HG03460 (cell line): ENCODE data around the gene SPACA7.

ENCODE experiments used
- ATAC-seq: cut with Tn5 transposase; IDR thresholded peaks from one replicate; pipeline ENCODE4 v1.9.1; 2021; ENCODE audit not compliant: unreplicated experiment

The SPACA7 gene

GRCh38 chr13:112462408-112462807 is 86.3 kb downstream of the SPACA7 start:
- ATAC-seq = no peak

GRCh38 chr13:112464720-112465119 is 88.6 kb downstream of the SPACA7 start:
- ATAC-seq = no peak

GRCh38 chr13:112465251-112466131 is 89.3 kb downstream of the SPACA7 start:
- no peak for ATAC-seq

- ATAC-seq = no peak
These were observed 90.2 kb downstream of the SPACA7 start for GRCh38 chr13:112466132-112467058.

- no peak for ATAC-seq
These were observed 91.1 kb downstream of the SPACA7 start for GRCh38 chr13:112467236-112467635.

GRCh38 chr13:112468069-112468468 is 91.9 kb downstream of the SPACA7 start:
- no peak for ATAC-seq

GRCh38 chr13:112469071-112469745 is 93.1 kb downstream of the SPACA7 start:
- ATAC-seq = no peak

GRCh38 chr13:112473818-112474217 is 97.7 kb downstream of the SPACA7 start:
- ATAC-seq = no peak

GRCh38 chr13:112474869-112475268 is 98.7 kb downstream of the SPACA7 start:
- ATAC-seq = no peak

- ATAC-seq = no peak
These were observed 99.7 kb downstream of the SPACA7 start for GRCh38 chr13:112475889-112476288.

- ATAC-seq = no peak
These were observed 101.0 kb downstream of the SPACA7 start for GRCh38 chr13:112477070-112477619.

- no peak for ATAC-seq
These were observed 103.2 kb downstream of the SPACA7 start for GRCh38 chr13:112479389-112479788.

- no peak for ATAC-seq
These were observed 105.3 kb downstream of the SPACA7 start for GRCh38 chr13:112481458-112481857.

- no peak for ATAC-seq
These were observed 107.1 kb downstream of the SPACA7 start for GRCh38 chr13:112483299-112483698.
